ENCODE measurements around the gene TMPRSS3. TPM values are rescaled to one million over a fixed set of nuclear protein-coding genes. Genes with fewer than 3 reads are reported as not detected.

TMPRSS3 gene
- total and polyA plus RNA-seq, 3 donors from 2014 or later: 0.40 to 0.56 TPM; not detected in 1

DNA sequence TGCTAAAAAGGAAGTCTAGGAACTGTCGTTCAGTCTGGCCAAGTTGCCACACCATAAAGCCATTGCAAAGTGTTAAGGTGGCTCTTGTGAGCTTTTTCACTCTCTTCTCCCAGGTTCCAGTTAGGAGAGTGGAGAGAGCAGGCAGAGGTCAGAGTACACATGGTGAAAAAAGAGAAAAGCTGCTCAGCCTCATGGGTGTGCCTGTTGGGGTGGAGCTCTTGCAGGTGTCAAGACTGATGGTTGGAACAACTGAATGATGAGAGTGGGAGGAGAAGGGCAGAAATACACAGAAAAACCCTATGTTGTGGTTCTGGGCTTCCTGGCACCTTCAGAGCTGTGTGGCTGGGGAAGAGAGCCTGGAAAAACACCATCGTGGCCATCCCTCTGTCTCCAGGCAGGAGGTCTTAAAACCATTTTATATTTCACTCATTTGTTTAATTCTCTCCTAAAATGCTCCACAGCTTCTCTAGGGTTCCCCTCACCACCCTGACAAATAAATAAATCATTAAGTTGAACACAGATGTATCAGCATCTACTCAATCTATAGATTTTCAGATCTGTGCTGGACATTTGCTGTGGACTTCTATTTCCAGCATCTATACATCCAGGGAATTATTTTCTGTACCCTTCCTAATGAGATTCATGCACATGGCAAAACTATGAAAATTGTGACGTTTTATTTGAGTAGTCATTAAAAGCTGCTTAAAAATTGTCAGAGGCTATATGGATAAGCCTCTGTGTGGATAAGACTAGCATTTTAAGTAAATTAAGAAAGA lies 25.4 kb upstream of the TMPRSS3 start:
- WGBS, 2 donors: 77 to 87% methylated on average over 3 of the region's 3 CpGs
- peaks cover under 1% of the 10 kb centered on the region for H3K4me1 ChIP-seq
- no peaks in the 10 kb centered on the region for H3K36me3 ChIP-seq (ENCODE audit: low read depth, missing control alignments)
- H3K9me3 ChIP-seq: no peaks in the 10 kb centered on the region
- no peaks in the 10 kb centered on the region for H3K27me3 ChIP-seq
- H3K4me3 ChIP-seq: no peak overlapping the region
- no peak for DNase-seq
- intact Hi-C loops (cut with DNase I; ENCODE audit: low total_unique reads): no loop called here
- TF ChIP-seq POLR2A (IDR thresholded peaks at IDR 0.05): no peak
- TF ChIP-seq, protein P1, sequence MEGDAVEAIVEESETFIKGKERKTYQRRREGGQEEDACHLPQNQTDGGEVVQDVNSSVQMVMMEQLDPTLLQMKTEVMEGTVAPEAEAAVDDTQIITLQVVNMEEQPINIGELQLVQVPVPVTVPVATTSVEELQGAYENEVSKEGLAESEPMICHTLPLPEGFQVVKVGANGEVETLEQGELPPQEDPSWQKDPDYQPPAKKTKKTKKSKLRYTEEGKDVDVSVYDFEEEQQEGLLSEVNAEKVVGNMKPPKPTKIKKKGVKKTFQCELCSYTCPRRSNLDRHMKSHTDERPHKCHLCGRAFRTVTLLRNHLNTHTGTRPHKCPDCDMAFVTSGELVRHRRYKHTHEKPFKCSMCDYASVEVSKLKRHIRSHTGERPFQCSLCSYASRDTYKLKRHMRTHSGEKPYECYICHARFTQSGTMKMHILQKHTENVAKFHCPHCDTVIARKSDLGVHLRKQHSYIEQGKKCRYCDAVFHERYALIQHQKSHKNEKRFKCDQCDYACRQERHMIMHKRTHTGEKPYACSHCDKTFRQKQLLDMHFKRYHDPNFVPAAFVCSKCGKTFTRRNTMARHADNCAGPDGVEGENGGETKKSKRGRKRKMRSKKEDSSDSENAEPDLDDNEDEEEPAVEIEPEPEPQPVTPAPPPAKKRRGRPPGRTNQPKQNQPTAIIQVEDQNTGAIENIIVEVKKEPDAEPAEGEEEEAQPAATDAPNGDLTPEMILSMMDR (IDR thresholded peaks at IDR 0.05): no peak
- H3K27ac ChIP-seq: no peak overlapping the region

GRCh38 chr21:42419845-42420244 lies 24.0 kb upstream of the TMPRSS3 start:
- no peaks in the 10 kb centered on the region for H3K36me3 ChIP-seq (ENCODE audit: low read depth, missing control alignments)
- no peaks in the 10 kb centered on the region for H3K27me3 ChIP-seq
- H3K9me3 ChIP-seq: no peaks in the 10 kb centered on the region
- DNase-seq: no peak
- no peak for TF ChIP-seq POLR2A (IDR thresholded peaks at IDR 0.05)
- H3K4me3 ChIP-seq: no peak overlapping the region
- 96 to 98% methylated on average over 6 of the region's 6 CpGs for WGBS, 2 donors
- H3K27ac ChIP-seq: no peak overlapping the region
- intact Hi-C loops (cut with DNase I; ENCODE audit: low total_unique reads): no loop called here
- peaks cover 7% of the 10 kb centered on the region for H3K4me1 ChIP-seq

- WGBS, 2 donors: 70 to 74% methylated on average over 4 of the region's 4 CpGs
Observed at GRCh38 chr21:42418886-42419285, 23.0 kb upstream of the TMPRSS3 start.

DNA sequence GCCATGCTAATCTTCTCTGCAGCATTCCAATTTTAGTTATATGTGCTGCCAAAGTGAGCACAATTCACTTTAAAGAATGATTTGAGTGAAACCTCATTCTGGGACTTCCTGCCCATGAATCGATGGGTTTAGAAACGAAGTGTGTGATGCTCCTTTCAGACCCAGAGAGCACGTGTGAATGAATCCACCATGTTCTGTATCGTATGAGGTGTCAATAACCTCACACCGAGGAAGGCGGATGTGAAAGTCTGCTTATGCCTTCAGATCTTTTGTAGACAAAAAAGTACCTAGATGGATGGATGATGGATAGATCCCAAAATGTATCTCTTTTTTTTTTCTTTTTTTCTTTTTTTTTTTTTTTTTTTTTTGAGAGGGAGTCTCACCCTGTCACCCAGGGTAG lies 21.7 kb upstream of the TMPRSS3 start:
- intact Hi-C loops (cut with DNase I; ENCODE audit: low total_unique reads): no loop called here
- Histone ChIP-seq H3K36me3 (ENCODE audit: low read depth, missing control alignments) (no peaks in the 10 kb centered on the region), H3K4me1 (peaks cover 7% of the 10 kb centered on the region), H3K9me3 (no peaks in the 10 kb centered on the region), H3K27ac (no peak overlapping the region), H3K27me3 (no peaks in the 10 kb centered on the region), H3K4me3 (no peak overlapping the region)
- WGBS, 2 donors: 84 to 90% methylated on average over 6 of the region's 6 CpGs
- TF ChIP-seq, protein P1 (IDR thresholded peaks at IDR 0.05): no peak
- TF ChIP-seq POLR2A (IDR thresholded peaks at IDR 0.05): no peak
- no peak for DNase-seq

More at GRCh38 chr21:42418886-42419285, 23.0 kb upstream of the TMPRSS3 start:
- H3K9me3 ChIP-seq: no peaks in the 10 kb centered on the region
- no peak overlapping the region for H3K4me3 ChIP-seq
- no peak for TF ChIP-seq POLR2A (IDR thresholded peaks at IDR 0.05)
- TF ChIP-seq, protein P1 (IDR thresholded peaks at IDR 0.05): no peak
- H3K36me3 ChIP-seq (ENCODE audit: low read depth, missing control alignments): no peaks in the 10 kb centered on the region
- no peak overlapping the region for H3K27ac ChIP-seq
- no peaks in the 10 kb centered on the region for H3K27me3 ChIP-seq
- DNase-seq: no peak
- H3K4me1 ChIP-seq: peaks cover 7% of the 10 kb centered on the region
- intact Hi-C loops (cut with DNase I; ENCODE audit: low total_unique reads): no loop called here

GRCh38 chr21:42414928-42415769 lies 19.3 kb upstream of the TMPRSS3 start:
- Histone ChIP-seq H3K36me3 (ENCODE audit: low read depth, missing control alignments) (no peaks in the 10 kb centered on the region), H3K27ac (no peak overlapping the region), H3K4me1 (peaks cover 7% of the 10 kb centered on the region), H3K4me3 (no peak overlapping the region), H3K27me3 (no peaks in the 10 kb centered on the region), H3K9me3 (no peaks in the 10 kb centered on the region)
- intact Hi-C loops (cut with DNase I; ENCODE audit: low total_unique reads): no loop called here
- TF ChIP-seq, protein P1 (IDR thresholded peaks at IDR 0.05): no peak
- no peak for TF ChIP-seq POLR2A (IDR thresholded peaks at IDR 0.05)
- peak; percentile 37 for DNase-seq
- WGBS, 2 donors: 52 to 61% methylated on average over 20 to 27 of the region's 27 CpGs
